Skeletal muscle satellite cell (primary cell): ENCODE data around the gene FDX2. TPM values are rescaled to one million over a fixed set of nuclear protein-coding genes. Genes with fewer than 3 reads are reported as not detected.

ENCODE experiments used
- H3K27me3 ChIP-seq: 2 replicates; pipeline ENCODE4 v1.7.0; 2013; ENCODE audit warnings: low read length; ENCODE audit not compliant: control insufficient read depth, insufficient read depth
- H3K36me3 ChIP-seq: 2 replicates; pipeline ENCODE4 v1.7.0; 2013; ENCODE audit warnings: mild to moderate bottlenecking, control low read depth, low read length; ENCODE audit not compliant: insufficient read depth
- H3K4me1 ChIP-seq: 2 replicates; pipeline ENCODE4 v1.7.0; 2013; ENCODE audit warnings: low read length; ENCODE audit not compliant: control insufficient read depth, insufficient read depth
- H3K4me2 ChIP-seq: 2 replicates; pipeline ENCODE4 v1.7.0; 2013; ENCODE audit warnings: mild to moderate bottlenecking, low read length
- H3K4me3 ChIP-seq: 2 replicates; pipeline ENCODE4 v1.7.0; 2013; ENCODE audit warnings: low read length
- H3K9ac ChIP-seq: 2 replicates; pipeline ENCODE4 v1.7.0; 2013; ENCODE audit warnings: mild to moderate bottlenecking, low read depth, low read length, moderate library complexity
- H3K9me3 ChIP-seq: replicated peaks from 2 replicates; pipeline ENCODE4 v1.7.0; 2013; ENCODE audit warnings: mild to moderate bottlenecking, control low read depth, low read length
- total RNA-seq: library from RNA; depleted of rRNA; stranded (reverse); fragments of >200 nt; gene quantifications from 2 replicates; pipeline ENCODE4 v1.2.3, GENCODE V29; 2012; rRNA removed

The FDX2 gene
- 11.4 and 18.8 TPM in 2 replicates for total RNA-seq

GRCh38 chr19:10315335-10316214 lies at the start of gene FDX2:
FDX2 (minus strand) TSS chr19:10316015; CDS start chr19:10315996, 19 bp downstream.
- Histone ChIP-seq H3K36me3 (peaks cover 20% of the 10 kb centered on the region), H3K4me2 (peak within 1 kb of the TSS; percentile 81), H3K9me3 (no peaks in the 10 kb centered on the region), H3K9ac (peak within 1 kb of the TSS; percentile 76), H3K4me1 (peaks cover 4% of the 10 kb centered on the region), H3K27me3 (no peaks in the 10 kb centered on the region), H3K4me3 (peak within 1 kb of the TSS; percentile 75)

- Histone ChIP-seq H3K4me2 (no peak overlapping the region), H3K36me3 (peaks cover 61% of the 10 kb centered on the region), H3K4me3 (no peak overlapping the region), H3K9me3 (no peaks in the 10 kb centered on the region), H3K4me1 (no peaks in the 10 kb centered on the region), H3K27me3 (no peaks in the 10 kb centered on the region), H3K9ac (no peak overlapping the region)
Observed at GRCh38 chr19:10365518-10365917, 49.7 kb upstream of the FDX2 start.

GRCh38 chr19:10364644-10365043 lies 48.8 kb upstream of the FDX2 start:
- no peak overlapping the region for H3K4me2 ChIP-seq

GRCh38 chr19:10363789-10364281 lies 48.0 kb upstream of the FDX2 start:
- Histone ChIP-seq H3K36me3 (peaks cover 61% of the 10 kb centered on the region), H3K4me2 (no peak overlapping the region), H3K27me3 (no peaks in the 10 kb centered on the region), H3K4me3 (no peak overlapping the region), H3K9me3 (no peaks in the 10 kb centered on the region), H3K4me1 (no peaks in the 10 kb centered on the region), H3K9ac (no peak overlapping the region)

More at GRCh38 chr19:10364644-10365043, 48.8 kb upstream of the FDX2 start:
- Histone ChIP-seq H3K9me3 (no peaks in the 10 kb centered on the region), H3K9ac (no peak overlapping the region), H3K36me3 (peaks cover 64% of the 10 kb centered on the region), H3K4me1 (no peaks in the 10 kb centered on the region), H3K4me3 (no peak overlapping the region), H3K27me3 (no peaks in the 10 kb centered on the region)

GRCh38 chr19:10362259-10362658 lies 46.4 kb upstream of the FDX2 start:
- Histone ChIP-seq H3K4me3 (no peak overlapping the region), H3K9ac (no peak overlapping the region), H3K4me1 (no peaks in the 10 kb centered on the region), H3K4me2 (no peak overlapping the region), H3K9me3 (no peaks in the 10 kb centered on the region), H3K36me3 (peaks cover 56% of the 10 kb centered on the region), H3K27me3 (no peaks in the 10 kb centered on the region)

GRCh38 chr19:10361569-10362011 lies 45.8 kb upstream of the FDX2 start:
- no peak overlapping the region for H3K9ac ChIP-seq
- no peaks in the 10 kb centered on the region for H3K27me3 ChIP-seq
- peaks cover 60% of the 10 kb centered on the region for H3K36me3 ChIP-seq
- H3K4me2 ChIP-seq = no peak overlapping the region
- no peaks in the 10 kb centered on the region for H3K9me3 ChIP-seq
- H3K4me1 ChIP-seq = no peaks in the 10 kb centered on the region
- no peak overlapping the region for H3K4me3 ChIP-seq

GRCh38 chr19:10356431-10356830 lies 40.6 kb upstream of the FDX2 start:
- Histone ChIP-seq H3K36me3 (peaks cover 54% of the 10 kb centered on the region), H3K4me3 (no peak overlapping the region), H3K9me3 (no peaks in the 10 kb centered on the region), H3K4me1 (no peaks in the 10 kb centered on the region), H3K4me2 (no peak overlapping the region), H3K9ac (no peak overlapping the region), H3K27me3 (no peaks in the 10 kb centered on the region)

GRCh38 chr19:10353793-10354391 lies 38.1 kb upstream of the FDX2 start:
- no peak overlapping the region for H3K4me2 ChIP-seq
- no peaks in the 10 kb centered on the region for H3K4me1 ChIP-seq
- peaks cover 49% of the 10 kb centered on the region for H3K36me3 ChIP-seq
- no peaks in the 10 kb centered on the region for H3K27me3 ChIP-seq
- H3K9ac ChIP-seq = no peak overlapping the region
- H3K9me3 ChIP-seq = no peaks in the 10 kb centered on the region
- H3K4me3 ChIP-seq = no peak overlapping the region

GRCh38 chr19:10352764-10353671 lies 37.2 kb upstream of the FDX2 start:
- no peak overlapping the region for H3K4me3 ChIP-seq
- H3K4me1 ChIP-seq = no peaks in the 10 kb centered on the region
- no peak overlapping the region for H3K4me2 ChIP-seq
- no peak overlapping the region for H3K9ac ChIP-seq
- no peaks in the 10 kb centered on the region for H3K27me3 ChIP-seq
- no peaks in the 10 kb centered on the region for H3K9me3 ChIP-seq
- H3K36me3 ChIP-seq = peaks cover 46% of the 10 kb centered on the region

- no peak overlapping the region for H3K4me3 ChIP-seq
- H3K4me1 ChIP-seq = peaks cover 6% of the 10 kb centered on the region
- peaks cover 11% of the 10 kb centered on the region for H3K36me3 ChIP-seq
- H3K27me3 ChIP-seq = no peaks in the 10 kb centered on the region
- H3K9ac ChIP-seq = no peak overlapping the region
- no peaks in the 10 kb centered on the region for H3K9me3 ChIP-seq
- no peak overlapping the region for H3K4me2 ChIP-seq
Observed at GRCh38 chr19:10346509-10346908, 30.7 kb upstream of the FDX2 start.

- H3K9me3 ChIP-seq = no peaks in the 10 kb centered on the region
- H3K4me3 ChIP-seq = no peak overlapping the region
- H3K4me2 ChIP-seq = no peak overlapping the region
- peaks cover 6% of the 10 kb centered on the region for H3K4me1 ChIP-seq
- no peak overlapping the region for H3K9ac ChIP-seq
- H3K36me3 ChIP-seq = peaks cover 1% of the 10 kb centered on the region
- H3K27me3 ChIP-seq = no peaks in the 10 kb centered on the region
Observed at GRCh38 chr19:10344780-10345179, 29.0 kb upstream of the FDX2 start.
